DND-41 (cell line): ENCODE measurements around the gene RHOD.

Experiments used
- ATAC-seq: fragments of 200-7000 bp; cut with Tn5 transposase; 3 replicates; pipeline ENCODE4 v1.9.1; 2021; ENCODE audit warnings: low read depth; ENCODE audit not compliant: insufficient read depth
- DNase-seq: peaks from one replicate; pipeline ENCODE4 v3.0.0-alpha.2; 2020
- H2AFZ ChIP-seq: 2 replicates; pipeline ENCODE4 v1.6.0; 2012; ENCODE audit warnings: low read depth, low read length
- H3K27ac ChIP-seq: 2 replicates; pipeline ENCODE4 v1.5.1; 2012; ENCODE audit warnings: low read length, inconsistent platforms
- H3K27me3 ChIP-seq: fragments of 200-600 bp; sonication (generic); 2 replicates; pipeline ENCODE4 v1.6.0; 2012; ENCODE audit warnings: low read length, mild to moderate bottlenecking, inconsistent platforms; ENCODE audit not compliant: insufficient read depth, poor library complexity
- H3K36me3 ChIP-seq: 2 replicates; pipeline ENCODE4 v1.5.1; 2012; ENCODE audit warnings: low read length, inconsistent platforms; ENCODE audit not compliant: insufficient read depth
- H3K4me1 ChIP-seq: 2 replicates; pipeline ENCODE4 v1.5.1; 2012; ENCODE audit warnings: mild to moderate bottlenecking, low read length; ENCODE audit not compliant: insufficient read depth
- H3K4me2 ChIP-seq: 2 replicates; pipeline ENCODE4 v1.6.0; 2012; ENCODE audit warnings: mild to moderate bottlenecking, moderate library complexity, low read length, inconsistent platforms; ENCODE audit not compliant: insufficient read depth
- H3K4me3 ChIP-seq, 2 experiments: fragments of 200-600 bp in 1 of 2; shearing (Covaris generic) in 1 of 2; 2 replicates each; pipeline ENCODE4 v1.5.1; 2012 to 2016; ENCODE audit warnings: inconsistent platforms in 2 of 2, low read length in 2 of 2, mild to moderate bottlenecking in 2 of 2, low read depth in 1 of 2, moderate library complexity in 1 of 2
- H3K79me2 ChIP-seq: 2 replicates; pipeline ENCODE4 v1.6.0; 2012; ENCODE audit warnings: low read length, inconsistent platforms; ENCODE audit not compliant: insufficient read depth
- H3K9ac ChIP-seq: 2 replicates; pipeline ENCODE4 v1.6.0; 2012; ENCODE audit warnings: low read depth, mild to moderate bottlenecking, inconsistent platforms, low read length, moderate library complexity
- H3K9me3 ChIP-seq: 2 replicates; pipeline ENCODE4 v1.5.1; 2012; ENCODE audit warnings: low read length, moderate library complexity, mild to moderate bottlenecking, inconsistent platforms; ENCODE audit not compliant: insufficient read depth, severe bottlenecking
- H4K20me1 ChIP-seq: 2 replicates; pipeline ENCODE4 v1.6.0; 2012; ENCODE audit warnings: low read length; ENCODE audit not compliant: insufficient read depth
- EZH2 ChIP-seq: IDR thresholded peaks from 3 replicates; pipeline ENCODE4 v1.6.1; 2012; ENCODE audit warnings: borderline replicate concordance, low read depth, mild to moderate bottlenecking, moderate library complexity, low read length, inconsistent platforms; ENCODE audit not compliant: severe bottlenecking
- TF ChIP-seq, protein P1 (sequence below): IDR thresholded peaks from 2 replicates; pipeline ENCODE4 v1.5.1; 2012; ENCODE audit warnings: borderline replicate concordance, low read length, moderate library complexity, mild to moderate bottlenecking; ENCODE audit not compliant: poor library complexity, severe bottlenecking; ENCODE audit errors: extremely low read depth

The RHOD gene

DNA sequence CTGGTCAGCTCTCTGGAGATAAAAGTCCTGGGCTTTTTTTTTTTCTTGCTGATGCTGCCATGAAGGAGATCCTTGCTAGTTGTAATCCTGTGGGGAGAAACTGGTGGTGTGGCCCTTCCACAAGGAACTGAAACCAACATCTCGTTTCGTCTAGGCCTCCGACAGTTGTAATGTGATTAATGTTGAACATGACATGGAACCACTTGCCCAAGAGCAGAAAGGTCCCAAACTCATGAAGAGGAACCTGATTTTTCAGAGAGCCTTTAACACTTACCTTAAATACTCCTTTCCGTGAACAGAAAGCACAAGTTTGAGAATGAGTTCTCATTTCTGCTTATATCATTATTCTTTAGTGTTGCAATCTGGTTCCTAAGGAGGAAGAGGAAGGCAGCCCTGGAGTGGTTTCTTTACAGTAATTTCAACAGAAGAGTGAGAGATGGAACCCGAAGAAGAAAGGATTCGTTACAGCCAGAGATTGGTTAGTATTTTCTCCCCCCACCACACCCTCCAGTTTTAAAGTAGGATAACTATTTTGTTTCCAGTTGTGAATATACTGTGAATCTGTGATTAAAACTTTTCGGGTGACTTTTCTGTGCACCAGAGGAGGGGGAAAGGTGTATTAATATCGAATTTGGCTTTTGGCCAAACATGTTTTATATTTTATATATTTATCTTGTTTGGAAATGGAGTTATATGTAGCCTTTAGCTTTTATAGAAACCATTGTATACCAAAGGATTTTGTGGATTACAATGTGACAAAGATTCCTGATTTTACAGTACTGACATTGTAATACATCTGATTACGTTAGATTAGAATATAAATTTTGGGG is 64.4 kb downstream of the RHOD start:
- no peak for TF ChIP-seq EZH2
- TF ChIP-seq, protein P1, sequence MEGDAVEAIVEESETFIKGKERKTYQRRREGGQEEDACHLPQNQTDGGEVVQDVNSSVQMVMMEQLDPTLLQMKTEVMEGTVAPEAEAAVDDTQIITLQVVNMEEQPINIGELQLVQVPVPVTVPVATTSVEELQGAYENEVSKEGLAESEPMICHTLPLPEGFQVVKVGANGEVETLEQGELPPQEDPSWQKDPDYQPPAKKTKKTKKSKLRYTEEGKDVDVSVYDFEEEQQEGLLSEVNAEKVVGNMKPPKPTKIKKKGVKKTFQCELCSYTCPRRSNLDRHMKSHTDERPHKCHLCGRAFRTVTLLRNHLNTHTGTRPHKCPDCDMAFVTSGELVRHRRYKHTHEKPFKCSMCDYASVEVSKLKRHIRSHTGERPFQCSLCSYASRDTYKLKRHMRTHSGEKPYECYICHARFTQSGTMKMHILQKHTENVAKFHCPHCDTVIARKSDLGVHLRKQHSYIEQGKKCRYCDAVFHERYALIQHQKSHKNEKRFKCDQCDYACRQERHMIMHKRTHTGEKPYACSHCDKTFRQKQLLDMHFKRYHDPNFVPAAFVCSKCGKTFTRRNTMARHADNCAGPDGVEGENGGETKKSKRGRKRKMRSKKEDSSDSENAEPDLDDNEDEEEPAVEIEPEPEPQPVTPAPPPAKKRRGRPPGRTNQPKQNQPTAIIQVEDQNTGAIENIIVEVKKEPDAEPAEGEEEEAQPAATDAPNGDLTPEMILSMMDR = no peak
- Histone ChIP-seq H3K27ac (peak overlapping the region; percentile 74), H3K79me2 (peaks cover 70% of the 10 kb centered on the region), H3K36me3 (peaks cover 27% of the 10 kb centered on the region), H2AFZ (no peak overlapping the region), H3K9ac (peak overlapping the region; percentile 95), H4K20me1 (peaks cover 27% of the 10 kb centered on the region), H3K4me3 (peak overlapping the region; percentile 86 to 92), H3K4me2 (peak overlapping the region; percentile 69), H3K9me3 (no peaks in the 10 kb centered on the region), H3K4me1 (peaks cover 39% of the 10 kb centered on the region), H3K27me3 (no peaks in the 10 kb centered on the region)
- no peak for ATAC-seq
- DNase-seq = no peak
